GM19193 (cell line): ENCODE data around the gene ALDH2.

ENCODE experiments used
- POLR2A ChIP-seq: IDR thresholded peaks from 4 replicates; pipeline ENCODE4 v1.6.1; 2011; ENCODE audit not compliant: insufficient read depth, insufficient read length; ENCODE audit errors: extremely low read depth

Gene ALDH2

GRCh38 chr12:111777345-111778045, 10.8 kb downstream of the ALDH2 start:
- TF ChIP-seq POLR2A, result peak; percentile 31

- no peak for TF ChIP-seq POLR2A
Observed at GRCh38 chr12:111780166-111780565, 13.4 kb downstream of the ALDH2 start.

GRCh38 chr12:111780615-111781014, 13.9 kb downstream of the ALDH2 start:
- TF ChIP-seq POLR2A, result no peak

GRCh38 chr12:111781085-111781658, 14.4 kb downstream of the ALDH2 start:
- TF ChIP-seq POLR2A, result no peak

GRCh38 chr12:111783046-111783445, 16.3 kb downstream of the ALDH2 start:
- TF ChIP-seq POLR2A, result no peak

GRCh38 chr12:111784953-111785352, 18.2 kb downstream of the ALDH2 start:
- TF ChIP-seq POLR2A, result no peak

- no peak for TF ChIP-seq POLR2A
Observed at GRCh38 chr12:111785651-111786050, 18.9 kb downstream of the ALDH2 start.

- TF ChIP-seq POLR2A, result no peak
Observed at GRCh38 chr12:111788178-111788654, 21.5 kb downstream of the ALDH2 start.

GRCh38 chr12:111789779-111790178, 23.0 kb downstream of the ALDH2 start:
- no peak for TF ChIP-seq POLR2A

GRCh38 chr12:111791507-111791906, 24.8 kb downstream of the ALDH2 start:
- TF ChIP-seq POLR2A, result no peak

- no peak for TF ChIP-seq POLR2A
Observed at GRCh38 chr12:111792155-111792855, 25.6 kb downstream of the ALDH2 start.

- TF ChIP-seq POLR2A, result no peak
Observed at GRCh38 chr12:111792856-111793235, 26.1 kb downstream of the ALDH2 start.

GRCh38 chr12:111798182-111798581, 31.4 kb downstream of the ALDH2 start:
- TF ChIP-seq POLR2A, result no peak

- no peak for TF ChIP-seq POLR2A
Observed at GRCh38 chr12:111799758-111800157, 33.0 kb downstream of the ALDH2 start.

- no peak for TF ChIP-seq POLR2A
Observed at GRCh38 chr12:111803038-111803626, 36.4 kb downstream of the ALDH2 start.

- TF ChIP-seq POLR2A, result no peak
Observed at GRCh38 chr12:111803851-111804250, 37.1 kb downstream of the ALDH2 start.

- TF ChIP-seq POLR2A, result no peak
Observed at GRCh38 chr12:111806304-111806703, 39.6 kb downstream of the ALDH2 start.

- TF ChIP-seq POLR2A, result no peak
Observed at GRCh38 chr12:111807232-111807631, 40.5 kb downstream of the ALDH2 start.
